Measurements from ENCODE around the gene EPN2.

DNA sequence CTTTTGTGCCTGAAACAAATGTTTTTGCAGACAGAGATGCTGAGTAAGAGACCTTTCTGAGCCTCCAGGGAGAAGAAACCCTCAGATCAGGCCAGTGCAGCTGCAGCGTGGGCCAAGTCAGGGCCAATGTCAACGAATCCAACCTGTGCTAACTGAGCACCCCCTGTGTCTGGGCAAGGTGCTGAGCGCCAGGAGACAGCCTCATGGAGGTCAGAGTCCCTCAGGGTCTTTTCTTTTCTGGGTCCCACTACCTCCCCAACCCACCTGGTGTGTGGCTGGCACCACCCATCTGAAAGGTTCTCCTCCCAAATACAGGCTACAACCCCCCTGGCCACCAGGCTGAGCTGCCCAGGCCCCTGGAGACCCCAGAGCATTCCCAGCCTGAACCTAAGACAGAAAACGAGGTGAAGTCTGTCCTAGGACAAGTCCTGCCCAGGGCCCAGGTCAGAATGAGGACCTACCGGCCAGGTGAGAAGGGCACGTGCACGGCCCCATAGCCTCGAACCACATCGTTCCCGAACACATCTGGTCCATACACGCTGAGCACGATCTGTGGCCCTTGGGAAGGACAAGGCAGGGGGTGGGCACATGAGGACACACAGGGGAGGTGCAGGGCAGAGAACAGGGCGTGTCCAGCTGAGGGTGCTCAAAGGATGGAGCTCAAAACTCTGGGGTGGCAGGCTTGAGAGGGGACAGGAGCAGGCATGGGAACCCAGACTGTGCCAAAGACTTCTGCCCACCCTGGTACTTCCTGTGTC is 110.3 kb downstream of the EPN2 start:
- no peak for TF ChIP-seq POLR2A (IDR thresholded peaks at IDR 0.05)
- TF ChIP-seq, protein P1, sequence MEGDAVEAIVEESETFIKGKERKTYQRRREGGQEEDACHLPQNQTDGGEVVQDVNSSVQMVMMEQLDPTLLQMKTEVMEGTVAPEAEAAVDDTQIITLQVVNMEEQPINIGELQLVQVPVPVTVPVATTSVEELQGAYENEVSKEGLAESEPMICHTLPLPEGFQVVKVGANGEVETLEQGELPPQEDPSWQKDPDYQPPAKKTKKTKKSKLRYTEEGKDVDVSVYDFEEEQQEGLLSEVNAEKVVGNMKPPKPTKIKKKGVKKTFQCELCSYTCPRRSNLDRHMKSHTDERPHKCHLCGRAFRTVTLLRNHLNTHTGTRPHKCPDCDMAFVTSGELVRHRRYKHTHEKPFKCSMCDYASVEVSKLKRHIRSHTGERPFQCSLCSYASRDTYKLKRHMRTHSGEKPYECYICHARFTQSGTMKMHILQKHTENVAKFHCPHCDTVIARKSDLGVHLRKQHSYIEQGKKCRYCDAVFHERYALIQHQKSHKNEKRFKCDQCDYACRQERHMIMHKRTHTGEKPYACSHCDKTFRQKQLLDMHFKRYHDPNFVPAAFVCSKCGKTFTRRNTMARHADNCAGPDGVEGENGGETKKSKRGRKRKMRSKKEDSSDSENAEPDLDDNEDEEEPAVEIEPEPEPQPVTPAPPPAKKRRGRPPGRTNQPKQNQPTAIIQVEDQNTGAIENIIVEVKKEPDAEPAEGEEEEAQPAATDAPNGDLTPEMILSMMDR (IDR thresholded peaks at IDR 0.05), result no peak
